ENCODE results near the gene MAPT.
"Not testable (repeated sequence)": the region's sequence is repeated elsewhere in the genome, so short reads cannot be mapped to it uniquely, and the experiment has no call there.

MAPT gene

DNA sequence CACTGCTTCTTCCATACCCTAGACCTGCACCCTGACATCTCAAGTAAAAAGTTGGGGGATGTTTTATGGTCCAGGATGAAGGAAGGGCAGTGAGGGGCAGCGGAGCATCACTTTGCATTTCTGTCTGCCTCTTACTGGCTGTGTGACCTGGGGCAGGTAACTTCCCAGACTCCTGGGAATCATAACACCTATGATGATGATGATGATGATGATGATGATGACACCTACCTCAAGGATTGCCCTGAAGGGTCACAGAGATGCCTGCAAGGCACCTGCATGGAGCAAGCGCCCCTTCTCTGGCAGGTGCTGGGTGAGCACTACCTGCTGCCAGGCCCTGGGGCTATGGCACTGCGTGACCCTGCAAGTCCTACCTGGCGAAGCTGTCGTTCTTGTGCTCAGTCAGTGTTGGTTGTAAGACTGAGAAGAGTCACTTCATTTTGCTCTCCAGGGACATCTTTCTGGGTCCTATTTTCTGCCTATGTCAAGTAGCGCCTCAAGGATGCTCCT lies 58.5 kb downstream of the MAPT start:
- H3K9me3 Mint-ChIP-seq = no peaks in the 10 kb centered on the region
- peaks cover 15% of the 10 kb centered on the region for H3K4me1 Mint-ChIP-seq
- TF ChIP-seq CTCF (IDR thresholded peaks at IDR 0.05) = no peak
- H3K27me3 Mint-ChIP-seq (ENCODE audit: low read depth, poor library complexity) = peaks cover 23% of the 10 kb centered on the region
- no peak for DNase-seq
- no peaks in the 10 kb centered on the region for H3K36me3 Mint-ChIP-seq (ENCODE audit: low read depth)
- no peak overlapping the region for H3K4me3 Mint-ChIP-seq
- no peak overlapping the region for H3K27ac Mint-ChIP-seq

GRCh38 chr17:45953561-45953960 lies 59.2 kb downstream of the MAPT start:
- TF ChIP-seq CTCF (IDR thresholded peaks at IDR 0.05) = no peak
- peaks cover 15% of the 10 kb centered on the region for H3K4me1 Mint-ChIP-seq
- no peaks in the 10 kb centered on the region for H3K9me3 Mint-ChIP-seq
- peaks cover 18% of the 10 kb centered on the region for H3K27me3 Mint-ChIP-seq (ENCODE audit: low read depth, poor library complexity)
- no peak overlapping the region for H3K4me3 Mint-ChIP-seq
- DNase-seq = no peak
- no peak overlapping the region for H3K27ac Mint-ChIP-seq
- H3K36me3 Mint-ChIP-seq (ENCODE audit: low read depth) = no peaks in the 10 kb centered on the region

DNA sequence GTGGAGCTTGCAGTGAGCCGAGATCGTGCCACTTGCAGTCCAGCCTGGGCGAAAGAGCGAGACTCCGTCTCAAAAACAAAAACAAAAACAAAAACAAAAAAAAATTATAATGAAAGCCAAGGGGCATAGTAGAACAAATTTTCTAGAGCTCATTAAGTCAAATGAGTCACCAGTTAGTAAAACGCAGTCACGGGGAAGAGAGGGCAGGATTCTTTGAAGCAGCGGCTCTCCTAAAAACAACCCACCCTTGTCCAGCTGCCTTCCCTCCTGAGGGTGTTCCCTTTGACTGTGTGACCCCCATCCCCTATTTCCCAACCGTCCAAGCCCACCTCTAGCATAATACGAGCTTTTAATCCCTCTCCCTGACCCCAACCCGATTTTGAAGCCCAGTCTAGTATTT lies 60.6 kb downstream of the MAPT start:
- H3K36me3 Mint-ChIP-seq (ENCODE audit: low read depth) = no peaks in the 10 kb centered on the region
- no peak for TF ChIP-seq CTCF (IDR thresholded peaks at IDR 0.05)
- DNase-seq = no peak
- H3K27me3 Mint-ChIP-seq (ENCODE audit: low read depth, poor library complexity) = peaks cover 12% of the 10 kb centered on the region
- no peak overlapping the region for H3K27ac Mint-ChIP-seq
- no peaks in the 10 kb centered on the region for H3K9me3 Mint-ChIP-seq
- peaks cover 15% of the 10 kb centered on the region for H3K4me1 Mint-ChIP-seq
- H3K4me3 Mint-ChIP-seq = no peak overlapping the region

DNA sequence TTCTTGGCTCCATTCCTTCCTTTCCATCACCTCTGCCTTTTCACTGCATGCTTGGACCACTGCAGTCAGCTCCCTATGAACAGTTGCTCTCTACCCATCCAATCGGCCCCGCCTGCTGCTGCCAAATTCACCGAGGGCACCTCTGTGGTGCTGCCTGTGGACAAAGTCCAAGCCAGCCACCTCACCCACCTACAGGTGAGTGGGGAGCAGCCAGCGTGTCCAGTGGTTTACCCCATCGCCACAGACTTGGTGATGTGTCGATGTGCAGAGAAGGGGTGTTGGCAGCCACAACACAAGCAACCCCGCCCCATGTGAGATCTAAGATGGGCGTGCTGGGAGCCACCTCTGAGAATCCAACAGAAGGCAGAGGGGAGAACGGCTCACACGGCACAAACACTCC lies 61.0 kb downstream of the MAPT start:
- no peak overlapping the region for H3K27ac Mint-ChIP-seq
- no peaks in the 10 kb centered on the region for H3K9me3 Mint-ChIP-seq
- peaks cover 9% of the 10 kb centered on the region for H3K27me3 Mint-ChIP-seq (ENCODE audit: low read depth, poor library complexity)
- no peak for DNase-seq
- TF ChIP-seq CTCF (IDR thresholded peaks at IDR 0.05) = no peak
- H3K4me3 Mint-ChIP-seq = no peak overlapping the region
- H3K36me3 Mint-ChIP-seq (ENCODE audit: low read depth) = no peaks in the 10 kb centered on the region
- peaks cover 15% of the 10 kb centered on the region for H3K4me1 Mint-ChIP-seq

- peaks cover 11% of the 10 kb centered on the region for H3K4me1 Mint-ChIP-seq
- no peaks in the 10 kb centered on the region for H3K9me3 Mint-ChIP-seq
- no peak for TF ChIP-seq CTCF (IDR thresholded peaks at IDR 0.05)
- H3K4me3 Mint-ChIP-seq = no peak overlapping the region
- peaks cover 5% of the 10 kb centered on the region for H3K27me3 Mint-ChIP-seq (ENCODE audit: low read depth, poor library complexity)
- H3K36me3 Mint-ChIP-seq (ENCODE audit: low read depth) = no peaks in the 10 kb centered on the region
- no peak overlapping the region for H3K27ac Mint-ChIP-seq
- DNase-seq = no peak
These were observed 61.7 kb downstream of the MAPT start for GRCh38 chr17:45956090-45956489.

DNA sequence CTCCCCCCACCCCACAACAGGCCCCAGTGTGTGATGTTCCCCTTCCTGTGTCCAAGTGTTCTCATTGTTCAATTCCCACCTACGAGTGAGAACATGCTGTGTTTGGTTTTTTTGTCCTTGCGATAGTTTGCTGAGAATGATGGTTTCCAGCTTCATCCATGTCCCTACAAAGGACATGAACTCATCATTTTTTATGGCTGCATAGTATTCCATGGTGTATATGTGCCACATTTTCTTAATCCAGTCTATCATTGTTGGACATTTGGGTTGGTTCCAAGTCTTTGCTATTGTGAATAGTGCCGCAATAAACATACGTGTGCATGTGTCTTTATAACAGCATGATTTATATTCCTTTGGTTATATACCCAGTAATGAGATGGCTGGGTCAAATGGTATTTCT lies 62.4 kb downstream of the MAPT start:
- H3K27me3 Mint-ChIP-seq (ENCODE audit: low read depth, poor library complexity); DNase-seq; H3K27ac Mint-ChIP-seq; H3K9me3 Mint-ChIP-seq; H3K4me3 Mint-ChIP-seq; H3K36me3 Mint-ChIP-seq (ENCODE audit: low read depth); H3K4me1 Mint-ChIP-seq: not testable (repeated sequence)
